LNCAP (cell line): ENCODE results near the gene NT5DC2.

Experiments used
- CTCF ChIP-seq: fragments of 450-650 bp; IDR thresholded peaks from 2 replicates; pipeline ENCODE4 v1.5.1; 2017; ENCODE audit warnings: mild to moderate bottlenecking

The NT5DC2 gene

GRCh38 chr3:52490035-52490938 lies 43.4 kb downstream of the NT5DC2 start:
- no peak for TF ChIP-seq CTCF

DNA sequence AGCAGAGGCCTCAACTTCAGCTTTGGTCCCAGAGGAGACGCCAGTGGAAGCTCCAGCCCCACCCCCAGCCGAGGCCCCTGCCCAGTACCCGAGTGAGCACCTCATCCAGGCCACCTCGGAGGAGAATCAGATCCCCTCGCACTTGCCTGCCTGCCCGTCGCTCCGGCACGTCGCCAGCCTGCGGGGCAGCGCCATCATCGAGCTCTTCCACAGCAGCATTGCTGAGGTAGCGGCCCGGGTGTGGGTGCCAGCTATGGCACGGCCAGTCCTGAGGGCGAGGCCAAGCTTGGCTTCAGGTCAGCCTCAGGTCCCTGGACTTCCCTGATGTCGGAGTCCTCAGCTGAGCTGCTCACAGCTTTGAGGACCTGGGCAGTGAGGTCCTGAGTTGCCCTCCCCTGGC lies 44.2 kb downstream of the NT5DC2 start:
- no peak for TF ChIP-seq CTCF

DNA sequence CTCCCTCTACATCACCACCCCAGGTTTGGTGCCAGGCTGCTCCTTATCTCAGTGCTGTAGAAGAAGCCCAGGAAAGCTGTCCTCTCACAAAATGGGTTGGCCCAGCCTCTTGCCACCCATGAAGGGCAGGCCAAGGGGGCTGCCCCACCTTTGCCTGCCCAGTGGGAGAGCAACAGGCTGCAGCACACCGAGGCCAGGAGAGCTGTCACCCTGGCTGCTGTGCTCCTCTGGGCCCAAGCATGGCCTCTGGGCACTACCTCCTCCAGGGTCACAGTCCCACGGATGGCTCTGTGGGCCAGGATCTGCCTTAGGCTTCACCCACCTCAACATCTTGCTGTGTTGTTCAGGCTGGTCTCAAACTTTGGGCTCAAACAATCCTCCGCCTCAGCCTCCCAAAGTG lies 44.9 kb downstream of the NT5DC2 start:
- no peak for TF ChIP-seq CTCF

GRCh38 chr3:52487788-52488691 lies 45.6 kb downstream of the NT5DC2 start:
- no peak for TF ChIP-seq CTCF

GRCh38 chr3:52487050-52487787 lies 46.4 kb downstream of the NT5DC2 start:
- TF ChIP-seq CTCF = no peak

- TF ChIP-seq CTCF = no peak
These were observed 48.8 kb downstream of the NT5DC2 start for GRCh38 chr3:52484680-52485461.
